Activated T-helper 9 cell treated with anti-CD3 and anti-CD28 coated beads, Interleukin-2, amount 50 U/mL, for 16 hours (primary cell): ENCODE results near the gene PRR29.

ENCODE experiments used
- DNase-seq: peaks from one replicate; pipeline ENCODE4 v3.0.0-alpha.2; 2020; ENCODE audit warnings: low read depth

PRR29 gene

GRCh38 chr17:64042700-64043485 lies 44.7 kb downstream of the PRR29 start:
- no peak for DNase-seq

GRCh38 chr17:64045176-64045575 lies 47.0 kb downstream of the PRR29 start:
- DNase-seq = no peak

- DNase-seq = no peak
These were observed 50.7 kb downstream of the PRR29 start for GRCh38 chr17:64048805-64049204.

- no peak for DNase-seq
These were observed 53.0 kb downstream of the PRR29 start for GRCh38 chr17:64051153-64051552.

- DNase-seq = no peak
These were observed 55.0 kb downstream of the PRR29 start for GRCh38 chr17:64053101-64053500.
